ENCODE measurements around the gene NDUFS8. TPM values are rescaled to one million over a fixed set of nuclear protein-coding genes. Genes with fewer than 3 reads are reported as not detected.
A peak's percentile ranks its signal among the peaks of the same experiment; 100 is the strongest.

The NDUFS8 gene
- total RNA-seq, 1 donor from 2014 or later: 143 TPM

DNA sequence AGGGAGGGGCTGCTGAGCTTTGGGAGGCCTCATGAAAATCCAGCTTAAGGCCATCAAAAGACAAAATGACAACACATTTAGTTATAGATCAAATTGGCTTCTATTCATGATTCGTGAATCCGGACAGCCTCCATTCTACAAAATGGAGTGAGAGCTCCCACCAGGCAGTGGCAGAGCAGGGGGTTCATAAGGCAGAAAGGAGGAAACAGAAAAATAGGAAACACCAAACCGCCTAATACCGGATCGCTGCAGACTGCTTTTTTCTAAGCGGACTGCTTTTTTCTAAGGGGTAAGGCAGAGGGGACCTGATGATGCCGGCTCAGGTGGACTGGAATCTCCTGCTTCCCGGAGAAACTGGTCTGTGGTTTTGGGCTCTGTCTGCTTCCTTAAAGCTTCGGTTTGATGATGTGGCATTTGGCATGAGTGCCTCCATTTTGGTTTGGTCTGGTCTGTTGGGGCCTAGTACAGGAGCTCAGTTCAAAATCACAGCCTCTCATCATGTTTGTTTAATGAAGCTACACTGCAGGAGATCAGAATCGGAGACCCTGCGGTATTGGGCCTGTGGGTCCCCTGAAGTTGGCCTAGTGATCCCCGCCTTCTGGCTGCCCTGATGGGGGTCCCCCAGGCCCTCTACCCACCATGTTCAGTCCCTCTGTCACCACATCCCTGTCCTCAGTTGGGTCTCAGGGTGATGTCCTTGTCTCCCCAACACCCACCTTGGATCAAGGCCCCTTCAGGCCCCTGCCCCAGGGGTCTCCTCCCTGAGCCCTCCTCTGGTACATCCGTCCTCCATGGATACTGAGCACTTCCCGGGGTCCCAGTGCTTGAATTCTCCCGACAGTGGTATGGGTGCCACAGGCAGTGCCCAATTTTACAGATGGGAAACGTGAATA is 19.2 kb upstream of the NDUFS8 start:
- Mint-ChIP-seq H3K4me3 (ENCODE audit: unreplicated experiment) (peak overlapping the region; percentile 66), H3K4me1 (ENCODE audit: unreplicated experiment) (peaks cover 73% of the 10 kb centered on the region), H3K27me3 (ENCODE audit: unreplicated experiment) (no peaks in the 10 kb centered on the region)

DNA sequence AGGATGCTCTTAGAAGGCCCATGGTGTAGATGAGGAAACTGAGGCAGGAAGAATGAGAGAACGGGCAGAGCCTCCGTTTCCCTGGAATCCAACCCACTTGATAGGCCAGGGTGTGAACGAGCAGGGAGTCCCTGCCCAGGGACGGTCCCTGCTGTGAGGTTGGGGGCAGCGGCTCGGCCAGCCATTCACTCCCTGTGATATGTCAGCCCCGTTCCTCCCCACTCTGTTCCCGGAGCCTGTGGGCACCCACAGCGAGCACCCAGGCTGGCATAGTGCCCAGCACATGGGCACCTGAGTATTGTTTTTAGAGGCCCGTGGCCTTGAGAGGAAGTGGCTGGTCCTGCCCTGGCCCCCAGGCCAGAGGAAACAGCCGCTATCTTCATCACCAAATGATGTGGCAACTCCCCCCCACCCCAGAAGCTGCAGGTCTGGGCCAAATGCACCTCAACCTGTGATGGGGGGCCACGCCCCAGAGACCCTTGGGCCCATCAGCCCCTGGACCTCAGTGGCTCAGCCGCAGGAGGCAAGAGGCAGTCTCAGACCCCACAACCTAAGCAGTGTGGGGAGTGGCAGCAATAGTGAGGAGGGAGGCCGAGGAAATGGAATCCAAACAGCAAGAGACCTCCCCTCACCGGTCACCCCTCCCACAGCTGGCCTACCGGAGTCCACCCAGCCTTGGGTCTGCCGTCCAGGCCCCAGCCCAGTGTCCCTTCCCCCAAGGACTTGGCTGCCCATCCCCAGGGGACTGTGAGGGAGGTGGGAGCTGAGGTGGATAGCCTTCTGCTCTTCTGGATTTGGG is 18.2 kb upstream of the NDUFS8 start:
- H3K36me3 Mint-ChIP-seq (ENCODE audit: unreplicated experiment): no peaks in the 10 kb centered on the region
- H3K9me3 Mint-ChIP-seq (ENCODE audit: unreplicated experiment): no peaks in the 10 kb centered on the region
- H3K27ac Mint-ChIP-seq (ENCODE audit: unreplicated experiment): peak overlapping the region; percentile 97
- H3K4me1 Mint-ChIP-seq (ENCODE audit: unreplicated experiment): peaks cover 80% of the 10 kb centered on the region
- H3K27me3 Mint-ChIP-seq (ENCODE audit: unreplicated experiment): no peaks in the 10 kb centered on the region
- H3K4me3 Mint-ChIP-seq (ENCODE audit: unreplicated experiment): no peak overlapping the region
- no peak for DNase-seq (ENCODE audit: extremely low spot score, unreplicated experiment)
- TF ChIP-seq, protein P1, sequence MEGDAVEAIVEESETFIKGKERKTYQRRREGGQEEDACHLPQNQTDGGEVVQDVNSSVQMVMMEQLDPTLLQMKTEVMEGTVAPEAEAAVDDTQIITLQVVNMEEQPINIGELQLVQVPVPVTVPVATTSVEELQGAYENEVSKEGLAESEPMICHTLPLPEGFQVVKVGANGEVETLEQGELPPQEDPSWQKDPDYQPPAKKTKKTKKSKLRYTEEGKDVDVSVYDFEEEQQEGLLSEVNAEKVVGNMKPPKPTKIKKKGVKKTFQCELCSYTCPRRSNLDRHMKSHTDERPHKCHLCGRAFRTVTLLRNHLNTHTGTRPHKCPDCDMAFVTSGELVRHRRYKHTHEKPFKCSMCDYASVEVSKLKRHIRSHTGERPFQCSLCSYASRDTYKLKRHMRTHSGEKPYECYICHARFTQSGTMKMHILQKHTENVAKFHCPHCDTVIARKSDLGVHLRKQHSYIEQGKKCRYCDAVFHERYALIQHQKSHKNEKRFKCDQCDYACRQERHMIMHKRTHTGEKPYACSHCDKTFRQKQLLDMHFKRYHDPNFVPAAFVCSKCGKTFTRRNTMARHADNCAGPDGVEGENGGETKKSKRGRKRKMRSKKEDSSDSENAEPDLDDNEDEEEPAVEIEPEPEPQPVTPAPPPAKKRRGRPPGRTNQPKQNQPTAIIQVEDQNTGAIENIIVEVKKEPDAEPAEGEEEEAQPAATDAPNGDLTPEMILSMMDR (IDR thresholded peaks at IDR 0.05): no peak

More for the DNA sequence above, 19.2 kb upstream of the NDUFS8 start:
- Mint-ChIP-seq H3K27ac (ENCODE audit: unreplicated experiment) (peak overlapping the region; percentile 97), H3K36me3 (ENCODE audit: unreplicated experiment) (no peaks in the 10 kb centered on the region), H3K9me3 (ENCODE audit: unreplicated experiment) (no peaks in the 10 kb centered on the region)
- no peak for DNase-seq (ENCODE audit: extremely low spot score, unreplicated experiment)
- TF ChIP-seq, protein P1 (IDR thresholded peaks at IDR 0.05): no peak

DNA sequence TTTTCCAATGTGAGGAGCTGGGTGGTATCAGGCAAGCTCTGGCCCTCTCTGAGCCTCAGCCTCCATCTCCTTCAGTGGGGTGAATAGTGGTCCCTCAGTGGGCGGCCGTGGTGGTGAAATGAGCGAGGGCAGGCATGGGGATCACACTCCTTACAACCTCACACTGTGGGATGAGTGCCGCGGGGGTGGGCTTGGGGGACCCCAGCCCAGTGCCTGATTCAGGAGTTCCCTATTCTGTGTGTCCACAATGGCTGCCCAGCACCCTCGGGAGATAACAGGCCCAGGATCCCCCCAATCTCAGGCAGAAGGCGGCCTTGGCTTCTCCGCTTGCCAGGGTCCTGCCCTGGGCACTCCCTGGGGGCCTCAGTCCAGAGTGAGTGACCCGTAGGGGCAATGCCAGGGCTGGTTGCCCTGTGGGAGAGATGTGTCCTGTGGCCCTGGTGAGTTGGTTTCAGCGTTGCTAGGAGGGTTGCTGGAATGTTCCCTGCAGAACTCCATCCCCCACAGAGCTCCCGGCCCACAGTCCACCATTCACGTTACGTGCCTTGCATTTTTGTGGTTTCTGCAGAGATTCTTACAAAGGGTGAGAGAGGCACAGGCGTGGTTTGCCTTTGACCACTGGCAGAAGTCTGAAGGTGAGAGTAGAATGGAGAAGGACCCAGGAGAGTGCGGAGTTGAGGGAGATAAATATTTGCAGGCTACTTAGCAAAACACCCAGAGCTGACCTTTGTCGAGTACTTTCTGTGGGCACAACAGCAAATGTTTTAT is 17.5 kb upstream of the NDUFS8 start:
- peak; percentile 94 for DNase-seq (ENCODE audit: extremely low spot score, unreplicated experiment)
- TF ChIP-seq, protein P1 (IDR thresholded peaks at IDR 0.05): no peak
- Mint-ChIP-seq H3K4me1 (ENCODE audit: unreplicated experiment) (peaks cover 88% of the 10 kb centered on the region), H3K4me3 (ENCODE audit: unreplicated experiment) (no peak overlapping the region), H3K27me3 (ENCODE audit: unreplicated experiment) (no peaks in the 10 kb centered on the region), H3K27ac (ENCODE audit: unreplicated experiment) (peak overlapping the region; percentile 97), H3K36me3 (ENCODE audit: unreplicated experiment) (no peaks in the 10 kb centered on the region), H3K9me3 (ENCODE audit: unreplicated experiment) (no peaks in the 10 kb centered on the region)

DNA sequence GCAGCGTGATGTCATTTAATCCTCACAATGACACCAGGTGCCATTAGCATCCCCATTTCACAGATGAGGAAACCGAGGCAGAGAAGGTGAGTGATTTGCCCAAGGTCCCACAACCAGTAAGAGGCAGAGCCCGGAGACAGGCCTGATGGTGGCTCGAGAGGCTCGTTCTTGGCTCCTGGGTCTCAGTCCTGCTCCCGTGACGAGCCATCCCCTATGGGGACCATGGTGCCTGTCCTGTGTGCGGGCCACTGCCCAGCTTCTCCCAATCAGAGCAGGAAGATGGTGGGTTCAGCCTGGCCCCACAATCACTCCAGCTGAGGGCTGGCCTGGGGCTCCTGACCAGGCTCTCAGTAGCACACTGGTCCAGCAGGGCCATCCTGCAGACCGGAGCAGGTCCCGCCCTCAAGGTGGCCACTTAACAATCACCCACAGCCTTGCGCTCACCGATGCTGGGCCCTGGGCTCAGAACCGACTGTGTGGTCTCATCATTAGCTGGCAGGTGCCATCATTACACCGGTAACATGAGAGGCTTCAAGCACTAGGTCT is 16.8 kb upstream of the NDUFS8 start:
- no peak for DNase-seq (ENCODE audit: extremely low spot score, unreplicated experiment)
- TF ChIP-seq, protein P1 (IDR thresholded peaks at IDR 0.05): no peak
- H3K27me3 Mint-ChIP-seq (ENCODE audit: unreplicated experiment): no peaks in the 10 kb centered on the region
- H3K27ac Mint-ChIP-seq (ENCODE audit: unreplicated experiment): peak overlapping the region; percentile 97
- no peaks in the 10 kb centered on the region for H3K9me3 Mint-ChIP-seq (ENCODE audit: unreplicated experiment)
- peaks cover 87% of the 10 kb centered on the region for H3K4me1 Mint-ChIP-seq (ENCODE audit: unreplicated experiment)
- no peak overlapping the region for H3K4me3 Mint-ChIP-seq (ENCODE audit: unreplicated experiment)
- H3K36me3 Mint-ChIP-seq (ENCODE audit: unreplicated experiment): no peaks in the 10 kb centered on the region

All from osteocyte (in vitro differentiated cells).